HG03045 (cell line): Measurements from ENCODE around the gene GALP.
"Not testable (repeated sequence)": the region's sequence is repeated elsewhere in the genome, so short reads cannot be mapped to it uniquely, and the experiment has no call there.

ENCODE experiments used
- ATAC-seq: cut with Tn5 transposase; IDR thresholded peaks from one replicate; pipeline ENCODE4 v1.9.1; 2021; ENCODE audit warnings: mild to moderate bottlenecking, moderate library complexity; ENCODE audit not compliant: unreplicated experiment

GALP gene

DNA sequence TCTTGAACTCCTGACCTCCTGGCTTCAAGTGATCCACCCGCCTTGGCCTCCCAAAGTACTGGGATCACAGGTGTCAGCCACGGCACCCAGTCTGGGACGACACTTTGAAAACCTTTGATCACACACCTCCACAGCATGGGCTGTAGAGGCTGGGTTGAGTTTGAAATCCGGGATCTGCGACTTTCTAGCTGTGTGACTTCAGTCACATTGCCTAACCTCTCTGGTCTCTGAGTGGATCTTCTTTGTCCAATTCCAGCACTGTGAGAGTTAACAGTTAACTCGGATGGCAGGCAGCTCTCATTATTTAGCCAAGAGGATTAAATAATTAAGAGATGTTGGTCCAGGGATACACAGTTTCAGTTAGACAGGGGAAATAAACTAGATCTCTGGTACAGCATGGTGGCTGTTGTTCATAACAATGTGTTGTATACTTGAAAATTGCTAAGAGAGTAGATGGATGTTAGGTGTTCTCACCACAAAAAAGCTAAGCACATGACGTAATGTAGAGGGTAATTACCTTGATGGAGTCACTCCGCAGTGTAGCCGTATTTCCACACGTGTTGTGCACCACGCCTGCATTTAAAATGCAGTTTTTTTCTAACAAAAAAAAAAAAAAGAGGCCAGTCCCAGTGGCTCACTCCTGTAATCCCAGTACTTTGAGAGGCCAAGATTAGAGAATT is 1.9 kb downstream of the GALP start:
- no peak for ATAC-seq

DNA sequence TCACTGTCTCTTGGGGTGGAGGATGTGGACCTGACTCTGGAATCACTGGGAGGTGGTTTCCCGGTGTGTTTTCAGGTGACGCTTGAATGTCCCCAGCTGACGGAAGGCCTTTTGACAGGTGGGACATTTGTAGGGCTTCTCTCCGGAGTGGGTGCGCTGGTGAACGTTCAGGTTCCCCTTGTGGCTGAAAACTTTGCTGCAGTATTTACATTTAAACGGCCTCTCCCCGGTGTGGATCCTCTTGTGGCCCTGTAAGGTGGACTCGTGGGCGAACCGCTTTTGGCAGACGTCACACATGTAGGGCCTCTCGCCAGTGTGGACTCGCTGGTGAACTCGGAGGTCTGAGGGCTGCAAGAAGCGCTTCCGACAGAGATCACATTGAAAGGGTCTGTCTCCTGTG is 14.0 kb downstream of the GALP start:
- ATAC-seq: no peak

DNA sequence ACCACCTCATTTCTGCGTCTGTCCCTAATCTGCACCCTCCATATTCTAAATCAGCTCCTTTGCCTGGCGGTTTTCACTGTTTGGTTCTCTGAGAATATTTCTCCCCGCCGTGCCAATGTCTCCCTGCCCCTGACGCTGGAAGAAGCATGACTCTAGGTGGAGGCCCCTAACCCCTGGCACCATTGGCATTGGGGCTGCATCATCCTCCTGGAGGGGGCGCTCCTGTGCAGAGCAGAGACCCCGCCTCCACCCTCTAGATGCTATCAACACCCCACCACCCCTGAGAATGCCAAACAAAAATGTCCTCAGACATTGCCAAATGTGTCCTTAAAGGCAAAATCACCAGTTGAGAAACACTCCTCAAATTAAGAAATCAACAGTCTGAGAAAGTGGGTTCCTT is 15.3 kb downstream of the GALP start:
- no peak for ATAC-seq

DNA sequence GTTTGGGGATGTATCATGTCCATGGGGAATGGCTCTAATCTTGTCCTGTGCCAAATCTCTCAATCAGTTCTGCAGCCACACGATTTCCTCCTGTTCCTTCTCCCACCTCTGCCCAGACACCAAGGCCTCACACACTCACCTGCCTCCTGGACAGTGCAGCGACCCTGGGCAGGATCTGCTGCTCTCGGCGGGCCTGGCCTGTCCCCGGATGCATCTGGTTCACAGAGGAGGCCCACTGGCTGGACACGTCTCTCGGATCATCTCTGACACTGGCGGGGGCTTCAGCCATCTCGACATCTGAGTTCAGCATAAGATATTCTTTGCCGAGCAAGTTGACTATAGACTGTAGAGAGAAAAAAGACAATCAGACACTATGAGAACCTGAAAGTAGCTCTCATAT is 15.9 kb downstream of the GALP start:
- ATAC-seq: no peak

DNA sequence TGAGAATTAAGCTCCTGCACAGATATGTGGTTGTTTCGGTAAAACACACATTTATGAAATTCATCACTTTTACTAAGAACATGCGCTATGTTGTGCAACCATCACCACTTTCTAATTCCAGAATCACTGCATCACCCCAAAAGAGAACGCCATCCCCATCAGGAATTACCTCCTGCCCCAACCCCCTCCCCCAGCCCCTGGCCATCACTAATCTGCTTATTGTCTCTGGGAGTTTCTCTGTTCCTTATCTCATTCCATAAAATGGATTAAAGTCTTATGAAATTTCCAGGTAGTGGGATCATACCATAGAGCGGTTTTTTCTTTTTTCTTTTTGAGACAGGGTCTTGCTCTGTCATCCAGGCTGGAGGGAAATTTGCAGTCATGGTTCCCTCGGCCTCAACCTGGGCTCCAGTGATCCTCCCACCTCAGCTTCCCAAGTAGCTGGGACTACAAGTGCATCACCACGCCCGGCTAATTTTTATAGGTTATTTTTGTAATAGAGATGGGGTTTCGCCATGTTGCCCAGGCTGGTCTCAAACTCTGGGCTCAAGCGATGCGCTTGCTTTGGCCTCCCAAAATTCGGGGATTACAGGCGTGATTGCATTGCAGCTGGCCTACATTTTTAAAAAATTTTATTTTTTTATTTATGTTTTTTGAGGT is 18.3 kb downstream of the GALP start:
- ATAC-seq: no peak

DNA sequence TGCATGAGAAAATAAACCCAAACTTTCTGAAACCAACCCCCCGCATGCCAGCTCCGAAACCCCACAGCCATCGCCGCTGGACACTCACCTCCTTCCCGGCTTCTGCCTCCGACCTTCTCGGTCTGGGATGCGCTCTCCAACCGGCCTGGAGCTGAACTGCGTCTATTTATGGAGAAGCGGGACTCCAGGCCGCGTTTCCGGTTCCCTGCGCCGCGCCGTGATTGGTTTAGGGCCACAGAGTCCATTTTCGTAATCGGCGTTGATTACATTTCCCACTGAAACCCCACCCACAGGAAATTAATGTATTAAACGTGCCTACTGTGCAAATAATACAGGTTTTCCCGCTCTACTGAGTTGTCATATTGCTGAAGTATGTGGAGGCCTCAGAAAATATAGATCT is 21.8 kb downstream of the GALP start, which contains the start of gene ZSCAN5B:
Gene ZSCAN5B, minus strand, starts transcription at position 138 of the 400 bp plus-strand sequence. CDS start 4,731 bp downstream, outside the sequence.
- not testable (repeated sequence) for ATAC-seq

DNA sequence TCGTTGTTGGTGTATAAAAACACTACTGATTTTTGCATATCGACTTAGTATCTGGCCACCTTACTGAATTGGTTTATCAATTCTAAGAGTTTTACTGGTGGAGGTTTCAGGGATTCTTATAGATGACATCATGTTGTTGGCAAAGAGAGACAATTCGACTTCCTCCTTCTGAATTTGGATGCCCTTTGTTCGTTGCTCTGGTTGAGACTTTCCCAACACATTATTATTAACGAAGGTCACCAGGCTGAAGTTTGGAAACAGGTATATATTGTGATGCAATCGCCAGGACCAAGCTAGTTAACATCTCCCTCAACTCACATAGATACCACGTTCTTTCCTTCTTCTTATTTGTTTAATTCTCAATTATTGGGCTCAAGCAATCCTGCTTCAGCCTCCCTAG is 23.9 kb downstream of the GALP start:
- ATAC-seq: no peak

DNA sequence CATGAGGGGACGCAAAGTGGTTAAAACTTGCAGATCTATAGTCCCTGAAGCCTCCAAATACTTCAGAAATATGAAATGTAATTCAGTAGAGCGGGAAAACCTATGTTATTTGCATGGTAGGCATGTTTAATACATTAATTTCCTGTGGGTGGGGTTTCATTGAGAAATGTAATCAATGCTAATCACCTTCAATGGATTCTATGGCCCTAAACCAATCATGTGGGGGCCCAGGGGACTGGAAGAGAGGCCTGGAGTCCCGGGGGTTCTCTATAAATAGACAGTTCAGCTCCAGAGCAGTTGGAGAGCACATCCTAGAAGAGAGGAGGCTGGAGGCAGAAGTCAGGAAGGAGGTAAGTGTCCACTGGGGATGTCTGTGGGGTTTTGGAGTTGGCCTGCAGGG is 26.2 kb downstream of the GALP start, which contains the start of gene ZSCAN5C:
Gene ZSCAN5C, plus strand, starts transcription at position 301 of the 400 bp plus-strand sequence. CDS start 3,641 bp downstream, outside the sequence.
- ATAC-seq: no peak

DNA sequence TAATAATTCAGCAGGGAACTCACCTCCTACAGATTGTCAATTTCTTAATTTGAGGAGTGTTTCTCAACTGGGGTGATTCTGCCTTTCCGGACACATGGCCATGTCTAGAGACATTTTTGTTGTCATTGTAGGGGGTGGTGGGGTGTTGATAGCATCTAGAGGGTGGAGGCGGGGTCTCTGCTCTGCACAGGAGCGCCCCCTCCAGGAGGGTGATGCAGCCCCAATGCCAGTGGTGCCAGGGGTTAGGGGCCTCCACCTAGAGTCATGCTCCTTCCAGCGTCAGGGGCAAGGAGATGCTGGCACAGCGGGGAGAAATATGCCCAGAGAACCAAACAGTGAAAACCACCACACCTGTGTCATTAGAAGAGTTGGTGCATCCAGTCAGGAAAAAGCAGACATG is 31.8 kb downstream of the GALP start:
- ATAC-seq: not testable (repeated sequence)

DNA sequence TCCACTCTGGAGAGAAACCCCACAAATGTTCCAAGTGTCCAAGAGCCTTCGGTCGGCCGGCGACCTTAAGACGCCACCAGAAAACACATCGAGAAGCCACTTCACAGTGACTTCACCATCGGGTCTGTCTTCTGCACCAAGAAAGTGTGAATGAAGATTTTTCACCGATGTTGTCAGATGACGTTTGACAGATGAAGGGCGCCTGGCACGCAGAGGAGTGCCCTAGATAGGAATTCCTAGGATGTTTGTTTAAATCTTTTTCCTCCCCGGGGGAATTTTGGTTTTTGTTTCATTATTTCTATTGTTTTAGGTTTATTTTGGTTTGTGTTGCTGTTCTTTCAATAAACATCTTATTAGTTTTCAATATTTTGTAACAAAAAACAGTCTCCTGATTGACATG is 33.3 kb downstream of the GALP start:
- no peak for ATAC-seq

DNA sequence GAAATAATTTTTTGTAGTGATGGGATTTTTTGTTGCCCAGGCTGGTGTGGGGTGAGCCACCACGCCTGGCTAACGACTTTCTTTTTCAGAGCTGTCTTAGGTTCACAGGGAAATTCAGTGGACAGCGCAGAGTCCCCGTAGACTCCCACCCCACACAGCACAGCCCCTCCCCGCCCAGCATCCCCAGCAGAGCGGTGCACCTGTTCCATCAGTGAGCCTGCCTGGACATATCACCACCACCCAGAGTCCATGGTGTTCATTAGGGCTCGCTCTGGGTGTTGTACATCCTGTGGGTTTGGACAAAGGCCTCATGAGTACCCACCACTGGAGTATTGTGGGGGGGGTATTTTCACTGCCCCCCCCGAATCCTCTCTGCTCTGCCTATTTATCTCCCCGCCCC is 34.2 kb downstream of the GALP start:
- ATAC-seq: not testable (repeated sequence)

DNA sequence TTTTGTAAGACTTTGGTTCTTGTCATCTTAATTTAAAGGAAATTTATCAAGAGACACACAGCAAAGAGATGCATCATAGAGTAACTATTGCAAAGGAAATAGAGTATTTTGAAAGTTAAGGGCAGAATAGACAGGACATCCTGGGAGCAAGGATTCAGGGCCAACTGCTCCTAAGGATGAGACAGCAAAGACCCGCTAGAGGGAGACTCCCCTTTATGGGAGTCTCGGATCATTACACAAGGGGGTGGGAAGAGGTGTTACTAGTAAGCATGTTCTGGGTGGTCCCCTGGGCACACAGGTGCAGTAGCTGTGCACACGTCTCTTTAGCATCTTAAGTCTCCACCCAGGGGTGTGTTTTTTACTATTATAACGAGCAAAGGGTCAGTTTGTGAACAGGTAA is 35.9 kb downstream of the GALP start:
- ATAC-seq: no peak

DNA sequence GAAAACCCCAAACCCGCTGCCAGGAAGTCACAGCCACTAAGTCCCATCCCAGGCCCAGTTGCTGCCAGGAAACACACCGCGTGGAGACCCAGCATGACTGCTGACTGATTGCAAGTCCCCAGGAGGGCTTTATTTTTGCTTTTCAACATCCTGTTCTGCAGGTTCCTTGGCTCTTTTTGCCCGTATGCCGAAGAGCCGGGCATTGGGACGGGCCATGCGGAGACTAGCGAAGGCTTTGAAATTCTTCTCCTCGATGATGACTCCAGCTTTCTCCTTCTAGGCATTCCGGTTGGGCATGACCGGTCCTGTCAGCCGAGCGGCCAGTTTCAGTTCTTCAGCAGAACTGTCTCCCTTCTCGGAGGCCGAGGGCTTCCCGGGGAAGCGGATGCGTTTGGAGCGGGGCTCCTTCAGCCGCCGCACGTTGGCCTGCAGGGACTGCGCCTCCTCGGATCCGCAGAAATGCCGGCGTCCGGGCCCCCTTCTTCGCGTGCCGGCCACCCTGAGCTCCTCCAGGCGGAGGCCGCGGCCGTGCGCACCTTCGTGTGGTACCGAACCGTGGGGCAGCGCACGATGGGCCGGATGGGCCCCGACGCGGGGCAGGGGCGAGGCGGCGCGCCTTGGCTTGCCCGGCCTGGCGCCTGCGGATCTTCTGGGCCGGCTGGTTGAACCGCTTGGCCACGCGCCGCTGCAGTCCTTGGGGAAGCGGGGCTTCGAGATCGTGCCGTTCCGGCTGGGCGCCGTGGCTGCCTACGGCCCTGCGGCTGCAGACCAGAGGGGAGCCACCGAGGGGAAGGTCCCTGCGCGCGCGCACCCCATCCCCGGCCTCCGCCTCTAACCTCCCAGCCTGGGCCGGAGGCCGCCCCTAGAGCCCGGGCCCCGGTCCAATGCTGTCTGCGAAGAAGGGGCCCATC is 41.5 kb downstream of the GALP start:
- no peak for ATAC-seq

DNA sequence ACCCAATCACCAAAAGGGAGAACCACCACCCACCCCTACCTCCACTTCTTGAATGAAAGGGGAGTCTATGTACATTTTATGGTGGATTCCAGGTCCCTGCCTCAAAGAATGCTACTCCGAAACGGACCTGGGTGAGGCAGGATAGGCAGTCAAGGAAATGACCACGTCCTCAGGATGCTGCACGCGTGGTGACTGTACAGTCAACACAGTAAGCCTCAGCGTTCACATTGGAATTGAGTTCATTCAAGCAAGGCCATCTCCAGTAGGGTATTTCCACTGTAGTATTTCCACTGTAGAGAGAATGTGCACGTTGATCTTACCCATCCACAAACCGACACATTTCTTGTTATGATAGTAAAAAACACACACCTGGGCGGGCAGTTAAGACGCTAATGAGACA is 43.2 kb downstream of the GALP start:
- no peak for ATAC-seq

DNA sequence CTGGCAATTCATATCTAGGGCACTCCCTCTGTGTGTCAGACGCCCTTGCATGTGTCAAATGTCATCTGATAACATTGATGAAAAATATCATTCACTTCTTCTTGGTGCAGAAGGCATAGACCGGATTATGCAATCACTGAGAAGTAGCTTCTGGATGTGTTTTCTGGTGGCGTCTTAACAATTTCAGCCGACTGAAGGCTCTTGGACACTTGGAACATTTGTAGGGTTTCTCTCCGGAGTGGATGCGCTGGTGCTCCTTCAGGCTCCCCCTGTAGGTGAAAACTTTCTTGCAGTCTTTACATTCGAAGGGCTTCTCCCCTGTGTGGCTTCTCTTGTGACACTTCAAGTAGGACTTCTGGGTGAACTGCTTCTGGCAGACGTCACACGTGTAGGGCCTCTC is 45.6 kb downstream of the GALP start:
- not testable (repeated sequence) for ATAC-seq

DNA sequence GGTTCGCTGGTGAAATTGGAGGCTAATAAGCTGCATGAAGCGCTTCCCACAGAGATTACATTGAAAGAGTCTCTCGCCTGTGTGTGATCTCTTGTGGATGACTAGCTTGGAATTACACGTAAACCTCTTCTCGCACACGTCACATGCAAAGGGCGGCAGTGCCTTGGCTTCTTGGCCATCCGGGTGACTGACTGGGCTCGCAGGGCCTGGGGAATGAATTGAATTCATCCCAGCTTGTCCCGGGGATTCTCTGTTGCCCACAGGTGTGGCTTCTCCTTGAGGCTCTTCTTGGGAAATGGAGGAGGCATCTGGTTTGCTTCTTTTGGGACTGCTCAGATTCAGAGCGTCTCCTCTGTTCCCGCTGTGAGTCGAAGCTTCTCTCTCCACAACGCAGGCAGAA is 46.0 kb downstream of the GALP start:
- ATAC-seq: no peak

DNA sequence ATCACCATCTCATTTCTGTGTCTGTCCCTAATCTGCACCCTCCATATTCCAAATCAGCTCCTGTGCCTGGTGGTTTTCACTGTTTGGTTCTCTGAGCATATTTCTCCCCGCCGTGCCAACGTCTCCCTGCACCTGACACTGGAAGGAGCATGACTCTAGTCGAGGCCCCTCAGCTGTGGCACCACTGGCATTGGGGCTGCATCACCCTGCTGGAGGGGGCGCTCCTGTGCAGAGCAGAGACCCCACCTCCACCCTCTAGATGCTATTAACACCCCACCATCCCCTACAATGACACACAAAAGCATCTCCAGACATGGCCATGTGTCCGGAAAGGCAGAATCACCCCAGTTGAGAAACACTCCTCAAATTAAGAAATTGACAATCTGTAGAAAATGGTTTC is 47.1 kb downstream of the GALP start:
- ATAC-seq: no peak

DNA sequence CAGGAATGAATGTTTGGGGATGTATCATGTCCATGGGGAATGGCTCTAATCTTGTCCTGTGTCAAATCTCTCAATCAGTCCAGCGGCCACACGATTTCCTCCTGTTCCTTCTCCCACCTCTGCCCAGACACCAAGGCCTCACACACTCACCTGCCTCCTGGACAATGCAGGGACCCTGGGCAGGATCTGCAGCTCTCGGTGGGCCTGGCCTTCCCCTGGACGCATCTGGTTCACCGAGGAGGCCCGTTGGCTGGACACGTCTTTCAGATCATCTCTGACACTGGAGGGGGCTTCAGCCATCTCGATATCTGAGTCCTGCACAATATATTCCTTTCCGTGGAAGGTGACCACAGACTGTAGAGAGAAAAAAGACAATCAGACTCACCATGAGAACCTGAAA is 47.7 kb downstream of the GALP start:
- no peak for ATAC-seq
